HCT116 (cell line): ENCODE results near the gene MTUS2. TPM values are rescaled to one million over a fixed set of nuclear protein-coding genes. Genes with fewer than 3 reads are reported as not detected.

Experiments used
- JUND ChIP-seq: IDR thresholded peaks from 2 replicates; pipeline ENCODE4 v1.6.1; 2012
- POLR2A ChIP-seq: IDR thresholded peaks from 2 replicates; pipeline ENCODE4 v1.7.0; 2011; ENCODE audit warnings: borderline replicate concordance; ENCODE audit not compliant: insufficient read depth, insufficient read length; ENCODE audit errors: extremely low read depth
- REST ChIP-seq: IDR thresholded peaks from 2 replicates; pipeline ENCODE4 v1.6.1; 2012; ENCODE audit warnings: low read depth
- SIN3A ChIP-seq: IDR thresholded peaks from 2 replicates; pipeline ENCODE4 v1.6.1; 2012; ENCODE audit warnings: low read depth
- SRF ChIP-seq: IDR thresholded peaks from 2 replicates; pipeline ENCODE4 v1.6.1; 2012; ENCODE audit warnings: low read depth
- TCF7L2 ChIP-seq: IDR thresholded peaks from 2 replicates; pipeline ENCODE4 v1.7.0; 2011; ENCODE audit warnings: borderline replicate concordance, inconsistent platforms; ENCODE audit not compliant: insufficient read depth, insufficient read length; ENCODE audit errors: extremely low read depth
- YY1 ChIP-seq: IDR thresholded peaks from 2 replicates; pipeline ENCODE4 v1.6.1; 2011; ENCODE audit warnings: low read length, low read depth, moderate library complexity, mild to moderate bottlenecking; ENCODE audit not compliant: insufficient replicate concordance; ENCODE audit errors: extremely low read depth
- ZBTB33 ChIP-seq: IDR thresholded peaks from 2 replicates; pipeline ENCODE4 v1.6.1; 2011; ENCODE audit warnings: mild to moderate bottlenecking, low read length, moderate library complexity; ENCODE audit not compliant: insufficient replicate concordance; ENCODE audit errors: extremely low read depth
- total RNA-seq: library from RNA; stranded (reverse); gene quantifications from one replicate; pipeline ENCODE4 v1.2.1, GENCODE V29; 2021; ENCODE audit not compliant: unreplicated experiment

MTUS2 gene
- total RNA-seq, 1 experiment from 2014 or later: 0.02 TPM

- TF ChIP-seq ZBTB33 (no peak), JUND (no peak), TCF7L2 (no peak), YY1 (no peak), REST (no peak), SRF (no peak), SIN3A (no peak), POLR2A (no peak)
- TF ChIP-seq, all 23 proteins: peak for 0
These were observed 644.1 kb downstream of the MTUS2 start (continued) for GRCh38 chr13:29464105-29464679.
